IPS-NIHi7 (cell line): ENCODE data around the gene RGPD5.
"Not testable (repeated sequence)": the region's sequence is repeated elsewhere in the genome, so short reads cannot be mapped to it uniquely, and the experiment has no call there.

Experiments used
- DNase-seq: peaks from one replicate; pipeline ENCODE4 v3.0.0; 2012; ENCODE audit warnings: mixed read lengths; ENCODE audit errors: extremely low spot score

RGPD5 gene

DNA sequence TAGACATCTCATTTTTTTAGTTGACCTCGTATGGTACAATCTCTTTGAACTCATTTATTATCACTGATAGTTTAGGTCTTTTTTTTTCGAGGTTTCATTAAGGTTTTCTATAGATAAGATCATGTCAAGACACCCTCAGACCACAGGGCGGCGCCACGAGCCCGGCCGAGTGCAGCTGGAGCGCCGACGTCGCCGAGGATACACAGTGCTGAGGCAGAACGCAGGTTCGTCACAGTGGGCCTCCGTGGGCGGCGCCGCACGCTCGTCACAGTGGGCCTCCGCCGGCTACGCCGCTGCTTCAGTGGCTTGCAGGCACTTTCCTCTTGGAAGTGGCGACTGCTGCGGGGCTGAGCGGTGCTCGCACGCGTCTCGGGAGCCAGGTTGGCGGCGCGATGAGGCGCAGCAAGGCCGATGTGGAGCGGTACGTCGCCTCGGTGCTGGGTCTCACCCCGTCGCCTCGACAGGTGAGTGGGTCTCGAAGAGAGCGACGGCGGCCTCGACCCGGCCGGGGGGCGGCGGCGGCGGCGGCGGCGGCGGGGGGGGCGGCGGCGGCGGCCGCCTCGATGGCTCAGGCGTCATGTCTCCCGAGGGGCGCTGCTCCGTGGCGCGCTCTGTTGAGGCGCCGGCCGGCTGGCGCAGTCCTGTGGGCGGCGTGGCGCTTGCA, at the start of gene RGPD5:
Gene RGPD5 (plus strand): TSS at position 232 of the 664 bp plus-strand sequence. CDS start 161 bp downstream, at position 393.
- DNase-seq, result not testable (repeated sequence)

DNA sequence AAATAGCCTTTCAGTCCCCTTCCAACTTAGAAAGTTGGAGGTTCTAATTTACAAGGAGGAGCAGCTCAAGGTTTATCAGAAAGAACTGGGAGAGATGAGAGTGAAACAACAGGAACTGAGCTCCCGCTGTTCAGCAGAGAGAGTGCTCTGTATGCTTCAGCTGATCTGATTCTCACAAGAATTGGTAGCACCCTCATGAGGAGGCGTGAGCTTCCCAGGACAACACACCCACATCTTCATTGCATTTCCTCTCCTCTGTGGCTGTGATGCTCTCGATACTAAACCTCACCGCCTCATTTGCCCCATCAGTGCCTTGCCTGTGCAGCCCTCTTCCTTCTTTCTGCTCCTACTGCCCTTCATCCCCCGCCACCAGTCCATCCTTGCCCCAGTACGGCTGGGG, 42.5 kb upstream of the RGPD5 start:
- not testable (repeated sequence) for DNase-seq

GRCh38 chr2:109757163-109757824, 36.8 kb upstream of the RGPD5 start:
- DNase-seq, result not testable (repeated sequence)

GRCh38 chr2:109760265-109761042, 33.7 kb upstream of the RGPD5 start:
- DNase-seq, result not testable (repeated sequence)

GRCh38 chr2:109761043-109761454, 33.1 kb upstream of the RGPD5 start:
- not testable (repeated sequence) for DNase-seq

GRCh38 chr2:109761976-109762375, 32.1 kb upstream of the RGPD5 start:
- not testable (repeated sequence) for DNase-seq

- DNase-seq, result not testable (repeated sequence)
Observed at GRCh38 chr2:109766074-109766473, 28.0 kb upstream of the RGPD5 start.

GRCh38 chr2:109766886-109767578, 27.1 kb upstream of the RGPD5 start:
- DNase-seq, result not testable (repeated sequence)

- DNase-seq, result not testable (repeated sequence)
Observed at GRCh38 chr2:109768934-109769333, 25.2 kb upstream of the RGPD5 start.

- DNase-seq, result not testable (repeated sequence)
Observed at GRCh38 chr2:109779118-109779517, 15.0 kb upstream of the RGPD5 start.

GRCh38 chr2:109781147-109781816, 12.8 kb upstream of the RGPD5 start:
- DNase-seq, result not testable (repeated sequence)

GRCh38 chr2:109782446-109782993, 11.6 kb upstream of the RGPD5 start:
- DNase-seq, result not testable (repeated sequence)

DNA sequence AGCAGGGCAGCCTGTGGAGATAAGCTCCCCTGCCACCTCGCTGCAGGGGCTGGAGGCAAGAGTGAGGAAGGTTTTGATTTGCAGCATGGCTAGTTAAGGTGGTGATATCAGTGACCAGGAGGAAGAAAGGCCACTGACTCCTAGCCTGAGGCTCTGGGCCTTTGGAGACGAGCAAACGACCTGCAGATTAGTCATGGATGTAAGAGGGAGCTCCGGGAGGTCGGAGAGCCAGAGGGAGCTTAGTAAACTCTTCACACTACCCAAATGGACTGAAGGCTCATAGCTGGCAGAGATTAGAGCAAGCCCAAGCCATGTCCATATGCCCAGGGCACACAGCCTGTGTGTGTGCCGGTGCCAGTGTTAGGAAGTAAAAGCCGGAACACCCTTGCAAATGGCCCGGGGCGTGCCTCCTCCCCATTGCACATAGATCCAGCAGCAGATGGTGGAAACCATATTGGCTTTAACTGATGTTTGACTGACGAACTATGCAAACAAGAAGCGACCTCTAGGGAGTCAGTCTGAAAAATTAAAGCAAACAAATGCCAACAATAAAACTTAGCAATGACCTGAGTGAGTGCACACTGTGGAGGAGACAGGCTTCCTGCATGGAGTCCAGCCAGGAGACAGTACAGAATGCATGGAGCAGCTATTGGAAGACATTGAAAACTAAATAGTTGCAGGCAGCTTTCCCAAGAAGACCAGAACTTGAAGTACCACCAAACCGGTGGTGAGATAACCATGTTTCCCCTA, 2.4 kb upstream of the RGPD5 start:
- DNase-seq, result not testable (repeated sequence)

DNA sequence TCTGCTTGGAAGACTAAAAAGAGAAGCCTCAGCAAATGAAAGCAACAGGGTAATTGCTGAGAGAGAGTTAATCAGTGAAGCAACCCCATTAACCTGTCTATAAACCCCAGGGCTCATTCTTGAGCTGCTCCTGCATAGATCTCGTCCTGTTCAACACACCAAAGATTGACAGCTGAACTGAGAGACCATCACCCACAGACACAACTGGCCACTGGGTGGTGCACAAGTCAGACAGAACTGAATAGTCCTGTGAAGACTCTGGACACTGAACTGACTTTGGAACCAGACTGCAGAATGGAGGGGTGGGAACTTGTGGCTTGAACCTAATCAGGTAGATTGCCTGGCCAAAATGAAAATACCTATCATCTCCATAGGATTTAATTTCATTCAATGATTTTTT, 1.4 kb upstream of the RGPD5 start:
- DNase-seq, result not testable (repeated sequence)

- not testable (repeated sequence) for DNase-seq
Observed at GRCh38 chr2:109871129-109871751, 77.1 kb downstream of the RGPD5 start.

DNA sequence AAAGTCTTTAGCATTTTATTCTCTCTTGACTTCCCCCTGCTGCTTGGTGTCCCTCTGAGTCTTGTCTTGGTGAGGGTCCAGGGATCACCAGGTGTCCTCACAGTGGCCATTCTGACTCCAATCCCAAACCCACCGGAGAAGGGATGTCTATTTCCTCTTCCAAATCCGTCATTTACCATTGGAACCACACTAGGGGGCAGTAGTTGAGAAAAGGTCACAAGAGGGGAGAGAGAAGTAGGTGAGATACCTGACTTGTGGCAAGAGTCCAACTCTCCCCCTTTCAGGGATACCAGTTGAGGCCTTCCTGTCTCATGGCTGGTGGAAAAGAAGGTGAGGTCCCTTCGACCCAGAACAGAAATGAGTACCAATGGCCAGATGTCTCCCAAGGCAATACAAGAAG, 82.5 kb downstream of the RGPD5 start:
- DNase-seq, result not testable (repeated sequence)

- DNase-seq, result not testable (repeated sequence)
Observed at GRCh38 chr2:109882112-109882511, 88.0 kb downstream of the RGPD5 start.

DNA sequence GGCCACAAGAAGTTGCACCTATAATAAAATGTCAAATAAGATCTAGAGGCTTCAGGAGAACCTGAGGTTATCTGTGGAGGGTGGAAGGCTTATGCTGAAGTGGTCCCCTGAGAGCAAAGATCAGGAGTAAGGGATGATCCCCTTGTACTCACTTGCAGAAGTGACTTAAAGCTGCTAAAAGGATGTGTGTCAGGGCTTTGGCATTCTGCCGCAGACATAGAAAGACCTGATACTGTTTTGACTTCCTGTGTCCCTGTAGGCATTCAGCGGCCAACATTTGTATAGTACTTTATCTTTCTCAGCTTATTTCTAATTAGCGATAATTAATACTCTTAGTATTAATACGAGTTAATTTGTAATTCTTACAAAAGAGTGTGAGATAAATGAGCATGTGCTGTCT, 94.3 kb downstream of the RGPD5 start:
- not testable (repeated sequence) for DNase-seq

DNA sequence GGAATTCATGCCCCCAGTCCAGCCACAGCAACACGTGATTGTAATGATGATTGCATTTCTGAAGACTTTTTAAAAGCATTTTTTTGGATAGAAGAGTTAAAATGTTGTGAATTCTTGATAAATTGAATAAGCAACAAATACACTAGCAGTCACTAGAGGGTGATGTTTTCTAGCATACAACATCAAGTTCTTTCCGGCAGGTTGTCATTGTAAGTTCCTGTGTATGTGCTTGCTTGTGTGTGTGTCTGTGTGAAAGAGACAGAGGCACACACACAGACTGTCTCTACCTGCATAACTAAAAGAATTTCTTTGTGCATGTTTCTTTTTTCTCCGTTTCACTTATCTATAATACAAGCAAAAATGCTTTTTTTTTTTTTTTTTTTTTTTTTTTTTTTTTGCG, 95.8 kb downstream of the RGPD5 start:
- not testable (repeated sequence) for DNase-seq

DNA sequence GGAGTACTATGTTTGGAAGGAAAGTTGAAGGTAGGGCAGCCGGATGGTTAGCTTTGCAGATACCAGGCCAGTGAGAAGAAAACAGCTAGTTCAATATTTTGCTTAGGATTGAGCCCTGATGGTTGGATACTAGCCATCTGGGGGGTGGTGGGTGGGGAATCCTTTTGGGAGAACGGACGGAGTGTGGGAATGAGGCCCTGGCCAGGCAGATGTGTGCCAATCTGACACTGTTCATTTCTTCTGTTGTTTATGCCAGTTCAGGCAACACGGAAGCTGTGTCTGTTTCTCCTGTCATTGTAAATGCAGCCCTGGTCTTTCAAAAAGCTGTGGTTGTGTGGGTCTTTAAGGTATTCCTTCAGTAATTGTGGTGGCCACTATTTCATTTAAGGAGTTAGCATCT, 96.9 kb downstream of the RGPD5 start:
- DNase-seq, result not testable (repeated sequence)
